Measurements from ENCODE around the gene NDOR1. TPM values are rescaled to one million over a fixed set of nuclear protein-coding genes. Genes with fewer than 3 reads are reported as not detected.

NDOR1 gene
- total and polyA plus RNA-seq, 2 of the 8 experiments (the other 6 are each of a cell fraction or from before 2014, with no cell fraction given): 25.7 to 32.3 TPM

DNA sequence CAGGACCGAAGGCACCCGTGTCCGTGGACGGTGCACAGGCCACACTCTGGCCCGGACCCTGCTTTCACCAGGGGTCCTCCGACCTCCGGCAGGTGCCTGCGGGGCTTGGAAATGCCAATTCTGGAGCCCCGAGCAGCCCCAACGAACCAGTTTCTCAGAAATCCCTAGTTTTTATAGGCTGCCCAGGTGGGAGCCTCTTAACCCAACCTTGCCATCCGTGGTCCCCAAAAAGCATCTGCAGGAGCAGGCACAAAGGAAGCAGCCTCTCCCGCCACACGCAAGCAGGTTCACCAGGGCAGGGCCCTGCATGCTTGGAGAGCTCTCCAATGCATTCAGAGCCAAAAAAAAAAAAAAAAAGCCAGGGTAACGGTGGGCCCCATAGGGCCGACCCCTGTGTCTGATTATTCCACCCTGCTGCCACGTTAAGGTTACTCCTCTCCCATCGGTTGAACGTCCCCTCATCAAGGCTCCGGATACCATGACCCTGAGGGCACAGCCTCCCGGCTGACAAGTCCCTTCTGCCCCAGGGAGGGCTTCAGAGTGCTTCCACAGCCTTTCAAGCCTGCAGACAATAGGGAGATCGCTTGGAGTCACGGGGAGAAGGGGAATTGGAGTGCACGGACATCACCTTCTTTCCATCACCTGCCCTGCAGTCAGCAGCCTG, 4.2 kb upstream of the NDOR1 start:
- Histone ChIP-seq H3K56ac (replicated peaks; ENCODE audit: insufficient read length, low read depth, low read length) (peak overlapping the region; percentile 77), H4K8ac (ENCODE audit: extremely low read depth, insufficient read depth, low read length) (peak overlapping the region; percentile 86), H3K27ac (ENCODE audit: low read depth, low read length) (no peak overlapping the region; the same call in 1 of the 2 replicates), H4K5ac (ENCODE audit: insufficient read length, low read depth, low read length) (peak overlapping the region; percentile 100), H2AK5ac (ENCODE audit: low read depth, low read length) (no peak overlapping the region), H3K79me2 (ENCODE audit: control insufficient read depth in 1 of 2, insufficient read depth in 2 of 2, low read length in 2 of 2) (peaks cover 0 to 50% of the 10 kb centered on the region in 2 experiments; a peak in 3 of 4 replicates), H2BK12ac (ENCODE audit: low read depth, low read length) (no peak overlapping the region), H3K79me1 (ENCODE audit: low read depth, low read length) (peaks cover 25% of the 10 kb centered on the region), H3K4me2 (ENCODE audit: insufficient read depth in 1 of 2, low read depth in 2 of 2, low read length in 2 of 2) (peak overlapping the region; percentile 74 to 88), H3K4me1 (replicated peaks in 1 of 4; ENCODE audit: control insufficient read depth in 3 of 4, insufficient read depth in 4 of 4, low read length in 3 of 4) (peaks cover 10 to 28% (median 19%) of the 10 kb centered on the region in 4 experiments), H2BK5ac (ENCODE audit: low read depth, low read length) (peak overlapping the region; percentile 98), H3K36me3 (ENCODE audit: control insufficient read depth in 2 of 4, insufficient read depth in 4 of 4, low read length in 3 of 4) (no peaks in the 10 kb centered on the region), H3K14ac (ENCODE audit: insufficient read length) (no peak overlapping the region), H2BK15ac (ENCODE audit: low read length) (no peak overlapping the region), H2AFZ (ENCODE audit: low read length) (no peak overlapping the region), H3K27me3 (replicated peaks in 1 of 4; ENCODE audit: control insufficient read depth in 3 of 4, extremely low read depth in 1 of 4, insufficient read depth in 3 of 4, low read length in 3 of 4) (no peaks in the 10 kb centered on the region), H3K9ac (replicated peaks in 1 of 4; ENCODE audit: extremely low read depth in 1 of 4, low read depth in 3 of 4, low read length in 3 of 4) (peak overlapping the region; percentile 35 to 71 (median 54); a peak in 6 of 7 replicates), H3K4ac (replicated peaks; ENCODE audit: insufficient read length, low read depth, low read length) (peak overlapping the region; percentile 91), H3K4me3 (ENCODE audit: extremely low read depth in 1 of 4, insufficient read depth in 2 of 4, low read depth in 3 of 4, low read length in 4 of 4) (peak overlapping the region; percentile 64 to 78 (median 69)), H2BK20ac (ENCODE audit: low read length) (no peak overlapping the region), H4K20me1 (replicated peaks in 1 of 2; ENCODE audit: control insufficient read depth in 1 of 2, insufficient read depth in 2 of 2, low read length in 2 of 2) (peaks cover 0 to 22% of the 10 kb centered on the region in 2 experiments), H3K23ac (ENCODE audit: insufficient read length) (no peak overlapping the region), H3K9me3 (ENCODE audit: insufficient read depth in 2 of 2, low read depth in 1 of 2, low read length in 1 of 2) (no peaks in the 10 kb centered on the region), H3K18ac (ENCODE audit: extremely low read depth, low read length) (peak overlapping the region; percentile 99), H2BK120ac (replicated peaks; ENCODE audit: low read depth, low read length) (peak overlapping the region; percentile 54), H3K23me2 (ENCODE audit: low read depth, low read length) (peaks cover 18% of the 10 kb centered on the region), H4K91ac (replicated peaks; ENCODE audit: insufficient read length, low read length) (peak overlapping the region; percentile 99)
- WGBS, 2 experiments (ENCODE audit: extremely low coverage in 1 of 2, insufficient coverage in 1 of 2, insufficient read length in 1 of 2, insufficient replicate concordance in 2 of 2, low coverage in 1 of 2, low lambda C conversion rate in 2 of 2, missing lambda C conversion rate in 1 of 2): 35% methylated on average over 22 of the region's 23 CpGs; no CpG with 5 or more reads in 1 of the 2 experiments
- FAIRE-seq (no peak), DNase-seq (ENCODE audit: low read depth in 1 of 2, low spot score in 2 of 2) (peak in 1 of 2 experiments; percentile 49)
- ChIA-PET POLR2A (ENCODE audit: partially characterized antibody) (interaction anchor here (0.6 to 69.9 kb wide), 16 partner anchors 11 to 219 kb away, joined by 3 to 1462 read pairs (median 4); partner anchors contain the start of genes ANAPC2, CYSRT1, MAN1B1 and NELFB), CTCF (ENCODE audit: partially characterized antibody) (interaction anchor here (0.6 to 4.4 kb wide), 11 partner anchors 9 to 155 kb away, joined by 3 to 19 read pairs (median 4); partner anchors contain the start of genes NPDC1 and RNF224)
- TF ChIP-seq KDM4A (IDR thresholded peaks at IDR 0.05; ENCODE audit: low read depth, low read length, severe bottlenecking) (peak; percentile 3), GABPA (IDR thresholded peaks at IDR 0.05; ENCODE audit: borderline replicate concordance, insufficient read depth, low read length) (no peak)

All from H1 (cell line).